Measurements from ENCODE around the gene WDTC1. TPM values are rescaled to one million over a fixed set of nuclear protein-coding genes. Genes with fewer than 3 reads are reported as not detected.

The WDTC1 gene
- total and polyA plus RNA-seq, 9 of the 15 experiments (the other 6 are each of a cell fraction or from before 2014, with no cell fraction given) = 0.18 to 32.3 (median 8.8) TPM

DNA sequence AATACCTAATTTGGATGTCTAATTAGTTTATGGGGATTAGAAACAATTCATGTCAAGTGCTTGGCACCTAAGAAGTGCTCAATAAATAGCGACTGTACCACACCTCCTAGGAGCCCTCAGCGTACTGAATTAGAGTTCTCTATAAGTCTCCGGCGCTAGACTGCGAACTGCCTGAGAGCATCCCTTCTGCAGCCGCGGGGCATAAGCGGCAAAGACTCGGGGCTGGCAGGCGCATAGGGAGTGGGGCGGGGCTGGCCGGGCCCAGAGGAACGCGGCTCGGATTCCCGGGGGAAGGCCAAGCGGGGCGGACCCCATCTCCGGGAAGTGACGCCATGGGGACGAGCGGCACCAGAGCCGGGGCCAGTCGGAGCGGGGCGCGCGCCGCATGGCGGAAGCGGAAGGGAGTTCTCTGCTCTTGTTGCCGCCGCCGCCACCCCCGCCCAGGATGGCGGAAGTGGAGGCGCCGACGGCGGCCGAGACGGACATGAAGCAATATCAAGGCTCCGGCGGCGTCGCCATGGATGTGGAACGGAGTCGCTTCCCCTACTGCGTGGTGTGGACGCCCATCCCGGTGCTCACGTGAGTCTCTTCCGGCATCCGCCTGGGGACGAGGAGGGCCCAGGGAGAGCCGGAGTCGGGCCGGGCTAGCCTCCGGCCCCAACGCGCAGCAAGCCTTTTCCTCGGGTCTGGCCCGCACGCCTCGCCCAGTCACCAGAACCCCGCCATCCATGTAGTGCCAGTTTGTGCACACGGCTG lies 87.6 kb downstream of the WDTC1 start, which contains the start of gene TMEM222 (continued):
- TF ChIP-seq, protein P1, sequence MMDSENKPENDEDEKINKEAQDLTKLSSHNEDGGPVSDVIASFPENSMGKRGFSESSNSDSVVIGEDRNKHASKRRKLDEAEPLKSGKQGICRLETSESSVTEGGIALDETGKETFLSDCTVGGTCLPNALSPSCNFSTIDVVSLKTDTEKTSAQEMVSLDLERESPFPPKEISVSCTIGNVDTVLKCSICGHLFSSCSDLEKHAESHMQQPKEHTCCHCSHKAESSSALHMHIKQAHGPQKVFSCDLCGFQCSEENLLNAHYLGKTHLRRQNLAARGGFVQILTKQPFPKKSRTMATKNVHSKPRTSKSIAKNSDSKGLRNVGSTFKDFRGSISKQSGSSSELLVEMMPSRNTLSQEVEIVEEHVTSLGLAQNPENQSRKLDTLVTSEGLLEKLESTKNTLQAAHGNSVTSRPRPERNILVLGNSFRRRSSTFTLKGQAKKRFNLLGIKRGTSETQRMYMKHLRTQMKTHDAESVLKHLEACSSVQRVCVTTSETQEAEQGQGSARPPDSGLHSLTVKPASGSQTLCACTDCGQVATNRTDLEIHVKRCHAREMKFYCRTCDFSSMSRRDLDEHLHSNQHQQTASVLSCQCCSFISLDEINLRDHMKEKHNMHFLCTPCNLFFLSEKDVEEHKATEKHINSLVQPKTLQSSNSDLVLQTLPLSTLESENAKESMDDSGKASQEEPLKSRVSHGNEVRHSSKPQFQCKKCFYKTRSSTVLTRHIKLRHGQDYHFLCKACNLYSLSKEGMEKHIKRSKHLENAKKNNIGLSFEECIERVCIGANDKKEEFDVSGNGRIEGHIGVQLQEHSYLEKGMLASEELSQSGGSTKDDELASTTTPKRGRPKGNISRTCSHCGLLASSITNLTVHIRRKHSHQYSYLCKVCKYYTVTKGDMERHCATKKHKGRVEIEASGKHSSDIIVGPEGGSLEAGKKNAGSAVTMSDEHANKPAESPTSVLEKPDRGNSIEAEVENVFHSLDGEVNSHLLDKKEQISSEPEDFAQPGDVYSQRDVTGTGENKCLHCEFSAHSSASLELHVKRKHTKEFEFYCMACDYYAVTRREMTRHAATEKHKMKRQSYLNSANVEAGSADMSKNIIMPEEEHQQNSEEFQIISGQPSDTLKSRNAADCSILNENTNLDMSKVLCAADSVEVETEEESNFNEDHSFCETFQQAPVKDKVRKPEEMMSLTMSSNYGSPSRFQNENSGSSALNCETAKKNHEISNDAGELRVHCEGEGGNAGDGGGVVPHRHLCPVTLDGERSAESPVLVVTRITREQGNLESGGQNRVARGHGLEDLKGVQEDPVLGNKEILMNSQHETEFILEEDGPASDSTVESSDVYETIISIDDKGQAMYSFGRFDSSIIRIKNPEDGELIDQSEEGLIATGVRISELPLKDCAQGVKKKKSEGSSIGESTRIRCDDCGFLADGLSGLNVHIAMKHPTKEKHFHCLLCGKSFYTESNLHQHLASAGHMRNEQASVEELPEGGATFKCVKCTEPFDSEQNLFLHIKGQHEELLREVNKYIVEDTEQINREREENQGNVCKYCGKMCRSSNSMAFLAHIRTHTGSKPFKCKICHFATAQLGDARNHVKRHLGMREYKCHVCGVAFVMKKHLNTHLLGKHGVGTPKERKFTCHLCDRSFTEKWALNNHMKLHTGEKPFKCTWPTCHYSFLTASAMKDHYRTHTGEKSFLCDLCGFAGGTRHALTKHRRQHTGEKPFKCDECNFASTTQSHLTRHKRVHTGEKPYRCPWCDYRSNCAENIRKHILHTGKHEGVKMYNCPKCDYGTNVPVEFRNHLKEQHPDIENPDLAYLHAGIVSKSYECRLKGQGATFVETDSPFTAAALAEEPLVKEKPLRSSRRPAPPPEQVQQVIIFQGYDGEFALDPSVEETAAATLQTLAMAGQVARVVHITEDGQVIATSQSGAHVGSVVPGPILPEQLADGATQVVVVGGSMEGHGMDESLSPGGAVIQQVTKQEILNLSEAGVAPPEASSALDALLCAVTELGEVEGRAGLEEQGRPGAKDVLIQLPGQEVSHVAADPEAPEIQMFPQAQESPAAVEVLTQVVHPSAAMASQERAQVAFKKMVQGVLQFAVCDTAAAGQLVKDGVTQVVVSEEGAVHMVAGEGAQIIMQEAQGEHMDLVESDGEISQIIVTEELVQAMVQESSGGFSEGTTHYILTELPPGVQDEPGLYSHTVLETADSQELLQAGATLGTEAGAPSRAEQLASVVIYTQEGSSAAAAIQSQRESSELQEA (IDR thresholded peaks at IDR 0.05; ENCODE audit: low read depth) = peak; percentile 94
- peak; percentile 97 for TF ChIP-seq MYC (IDR thresholded peaks at IDR 0.05; ENCODE audit: low read depth, low read length)
- TF ChIP-seq MYC (CRISPR knock-in tag; IDR thresholded peaks at IDR 0.05; ENCODE audit: borderline replicate concordance, low read depth) = peak; percentile 91; the same call in 1 of the 2 replicates
- TF ChIP-seq ELF1 (tag; IDR thresholded peaks at IDR 0.05) = peak; percentile 99
- no peak for TF ChIP-seq EWSR1 (IDR thresholded peaks at IDR 0.05; ENCODE audit: borderline replicate concordance, low read depth, partially characterized antibody)
- no peak for TF ChIP-seq HNRNPK (IDR thresholded peaks at IDR 0.05; ENCODE audit: low read depth, low read length, poor library complexity, severe bottlenecking)
- no peak for TF ChIP-seq ZNF551 (CRISPR knock-in tag; IDR thresholded peaks at IDR 0.05)
- no peak for TF ChIP-seq ZNF274 (IDR thresholded peaks at IDR 0.05; ENCODE audit: borderline replicate concordance, low read depth, low read length)
- TF ChIP-seq FOXM1 (IDR thresholded peaks at IDR 0.05; ENCODE audit: low read depth) = no peak
- peak; percentile 91; the same call in 1 of the 2 replicates for TF ChIP-seq FOXM1 (CRISPR knock-in tag; IDR thresholded peaks at IDR 0.05; ENCODE audit: low read depth)
- TF ChIP-seq GABPB1 (CRISPR knock-in tag; IDR thresholded peaks at IDR 0.05) = peak; percentile 100
- peak; percentile 73 for TF ChIP-seq HNRNPLL (IDR thresholded peaks at IDR 0.05; ENCODE audit: low read depth, low read length, poor library complexity, severe bottlenecking)
- TF ChIP-seq, protein P2, sequence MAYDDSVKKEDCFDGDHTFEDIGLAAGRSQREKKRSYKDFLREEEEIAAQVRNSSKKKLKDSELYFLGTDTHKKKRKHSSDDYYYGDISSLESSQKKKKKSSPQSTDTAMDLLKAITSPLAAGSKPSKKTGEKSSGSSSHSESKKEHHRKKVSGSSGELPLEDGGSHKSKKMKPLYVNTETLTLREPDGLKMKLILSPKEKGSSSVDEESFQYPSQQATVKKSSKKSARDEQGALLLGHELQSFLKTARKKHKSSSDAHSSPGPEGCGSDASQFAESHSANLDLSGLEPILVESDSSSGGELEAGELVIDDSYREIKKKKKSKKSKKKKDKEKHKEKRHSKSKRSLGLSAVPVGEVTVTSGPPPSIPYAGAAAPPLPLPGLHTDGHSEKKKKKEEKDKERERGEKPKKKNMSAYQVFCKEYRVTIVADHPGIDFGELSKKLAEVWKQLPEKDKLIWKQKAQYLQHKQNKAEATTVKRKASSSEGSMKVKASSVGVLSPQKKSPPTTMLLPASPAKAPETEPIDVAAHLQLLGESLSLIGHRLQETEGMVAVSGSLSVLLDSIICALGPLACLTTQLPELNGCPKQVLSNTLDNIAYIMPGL (CRISPR knock-in tag; IDR thresholded peaks at IDR 0.05) = peak; percentile 80; the same call in 1 of the 2 replicates
- TF ChIP-seq ATF1 (CRISPR knock-in tag; IDR thresholded peaks at IDR 0.05) = peak; percentile 53; the same call in 1 of the 2 replicates
- peak; percentile 98 for TF ChIP-seq ATF1 (tag; IDR thresholded peaks at IDR 0.05)
- TF ChIP-seq ZBTB7A (IDR thresholded peaks at IDR 0.05; ENCODE audit: borderline replicate concordance, control insufficient read depth, low read depth, low read length) = peak; percentile 79; the same call in 1 of the 2 replicates
- TF ChIP-seq KDM5B (IDR thresholded peaks at IDR 0.05; ENCODE audit: insufficient replicate concordance, low read depth, low read length) = peak; percentile 95
- peak; percentile 99 for TF ChIP-seq CREM (IDR thresholded peaks at IDR 0.05; ENCODE audit: low read depth)
- no peak for TF ChIP-seq LARP7 (IDR thresholded peaks at IDR 0.05)

All from K562 (cell line).